ENCODE measurements around the gene ERG. TPM values are rescaled to one million over a fixed set of nuclear protein-coding genes. Genes with fewer than 3 reads are reported as not detected.
A peak's percentile ranks its signal among the peaks of the same experiment; 100 is the strongest.

Gene ERG
- total RNA-seq, 1 donor from 2014 or later = 4.0 TPM

DNA sequence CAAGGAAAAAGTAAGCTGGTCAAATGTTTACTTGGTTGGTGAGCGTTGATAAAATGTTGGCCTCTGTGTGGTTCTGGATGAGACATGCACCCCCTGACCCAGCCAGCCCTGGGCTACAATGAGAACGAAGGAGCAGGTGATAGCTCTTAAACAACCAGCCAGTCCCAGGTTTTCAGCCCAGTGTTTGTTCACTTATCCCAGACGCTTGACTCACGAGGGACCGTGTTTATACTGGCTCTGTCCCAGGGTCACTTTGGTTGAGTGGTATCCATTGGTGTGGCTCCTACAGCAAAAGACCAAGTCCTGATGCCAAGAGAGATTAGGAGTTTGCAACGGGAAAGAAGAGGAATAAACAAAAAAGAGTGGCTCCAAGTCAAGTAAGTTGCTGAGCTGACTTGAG, 154.6 kb downstream of the ERG start:
- DNase-seq (ENCODE audit: low spot score) (peak; percentile 82), ATAC-seq (peak; percentile 96)

DNA sequence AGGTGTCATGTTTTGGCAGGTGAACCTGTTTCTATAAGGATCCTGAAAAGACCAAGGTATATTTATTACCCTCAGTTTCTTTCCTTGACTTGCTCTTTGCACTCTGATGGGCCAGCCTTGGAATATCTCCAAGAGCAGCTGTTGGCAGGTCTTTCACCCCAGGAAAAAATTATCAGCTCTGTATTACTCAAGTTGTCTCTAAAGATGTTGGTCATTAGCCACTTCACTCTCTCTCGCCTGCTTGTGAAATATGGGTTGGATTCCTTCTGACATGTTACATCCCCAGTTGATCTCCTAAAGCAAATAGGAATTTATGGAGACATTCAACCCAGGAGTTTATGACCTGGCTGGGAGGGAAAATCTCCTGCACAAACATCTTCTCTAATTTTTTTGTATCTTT, 155.5 kb downstream of the ERG start:
- DNase-seq (ENCODE audit: low spot score) = no peak
- no peak for ATAC-seq

DNA sequence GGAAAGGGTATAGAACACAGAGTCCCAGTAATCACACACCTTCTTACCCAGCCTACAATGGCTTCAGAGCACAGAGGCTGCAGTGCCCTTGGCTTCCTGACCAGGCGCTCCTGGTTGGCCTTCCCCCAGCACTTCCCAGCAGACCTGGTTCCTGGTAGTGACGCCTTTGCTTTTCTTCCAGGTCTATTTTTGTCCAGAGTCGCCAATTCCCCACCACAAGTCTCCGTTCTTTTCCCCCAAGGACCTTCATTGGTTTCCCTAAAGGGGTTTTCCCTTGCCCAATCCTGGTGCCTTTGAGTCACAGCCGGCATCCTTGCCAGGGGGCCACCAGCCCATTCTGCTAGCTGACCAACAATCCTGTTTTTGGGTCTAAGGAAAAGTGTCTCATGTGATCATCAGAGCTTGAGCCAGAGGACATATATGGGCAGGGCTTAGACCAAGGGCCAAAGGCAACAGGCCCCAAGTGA, 156.7 kb downstream of the ERG start:
- ATAC-seq (no peak), DNase-seq (ENCODE audit: low spot score) (no peak)

DNA sequence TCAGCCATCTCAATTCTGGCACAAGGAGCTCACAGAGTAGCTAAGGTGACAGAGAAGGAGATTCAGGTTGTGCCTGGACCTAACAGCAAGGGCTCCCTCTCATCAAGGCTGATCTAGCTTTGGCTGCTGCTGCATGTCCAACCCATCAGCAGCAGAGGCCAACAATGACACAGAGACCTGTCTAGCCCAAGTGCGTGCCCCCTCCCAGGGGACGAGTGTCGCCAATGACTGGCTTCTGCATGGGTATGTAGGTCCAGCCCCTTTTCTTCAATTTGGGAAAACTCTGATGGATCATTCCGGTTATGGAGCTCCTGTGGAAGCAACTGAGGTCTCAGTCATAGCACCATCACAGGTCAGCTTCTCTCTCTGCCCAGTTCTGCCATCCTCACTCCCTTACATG, 158.1 kb downstream of the ERG start:
- DNase-seq (ENCODE audit: low spot score) (peak; percentile 28), ATAC-seq (no peak)

DNA sequence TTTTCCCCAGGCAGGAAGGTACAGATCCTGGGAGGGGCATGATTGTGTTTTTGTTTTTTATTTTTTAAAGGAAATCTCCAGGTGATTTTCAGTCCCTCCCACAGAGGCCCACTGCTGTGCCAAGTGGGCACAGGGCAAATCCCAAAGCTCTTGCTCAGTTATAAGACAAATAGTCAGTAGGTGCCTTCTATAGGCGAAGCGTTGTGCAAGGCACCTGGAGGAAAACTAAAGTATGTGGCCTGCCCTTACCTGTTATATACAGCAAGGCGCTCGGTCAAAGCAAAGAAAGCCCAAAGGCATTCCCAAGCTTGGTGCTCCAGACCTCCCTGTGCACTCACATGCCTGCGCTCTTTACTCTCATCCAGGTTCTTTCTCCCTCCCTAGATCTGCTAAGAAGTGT, 160.5 kb downstream of the ERG start:
- peak; percentile 26 for DNase-seq (ENCODE audit: low spot score)
- ATAC-seq = no peak

DNA sequence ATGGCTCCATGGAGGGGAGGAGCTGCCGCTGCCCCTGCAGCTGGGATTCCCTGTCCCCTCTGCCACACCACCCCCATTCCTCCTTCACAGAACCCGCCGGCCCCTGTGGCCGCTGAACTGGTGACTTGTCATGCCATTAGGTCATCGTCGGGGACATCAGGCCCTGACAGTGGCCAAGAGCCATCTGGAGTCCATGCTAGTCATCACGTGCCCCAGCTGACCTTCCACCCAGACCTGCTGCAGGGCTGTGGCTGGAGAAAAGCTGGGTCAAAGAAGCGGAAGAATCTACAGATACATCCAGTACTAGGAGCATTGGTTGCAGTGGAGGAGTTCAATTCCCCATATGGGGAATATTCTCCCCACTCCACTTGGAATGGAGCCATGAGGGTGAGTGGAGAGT, 163.4 kb downstream of the ERG start:
- ATAC-seq (peak; percentile 90), DNase-seq (ENCODE audit: low spot score) (peak; percentile 91)

DNA sequence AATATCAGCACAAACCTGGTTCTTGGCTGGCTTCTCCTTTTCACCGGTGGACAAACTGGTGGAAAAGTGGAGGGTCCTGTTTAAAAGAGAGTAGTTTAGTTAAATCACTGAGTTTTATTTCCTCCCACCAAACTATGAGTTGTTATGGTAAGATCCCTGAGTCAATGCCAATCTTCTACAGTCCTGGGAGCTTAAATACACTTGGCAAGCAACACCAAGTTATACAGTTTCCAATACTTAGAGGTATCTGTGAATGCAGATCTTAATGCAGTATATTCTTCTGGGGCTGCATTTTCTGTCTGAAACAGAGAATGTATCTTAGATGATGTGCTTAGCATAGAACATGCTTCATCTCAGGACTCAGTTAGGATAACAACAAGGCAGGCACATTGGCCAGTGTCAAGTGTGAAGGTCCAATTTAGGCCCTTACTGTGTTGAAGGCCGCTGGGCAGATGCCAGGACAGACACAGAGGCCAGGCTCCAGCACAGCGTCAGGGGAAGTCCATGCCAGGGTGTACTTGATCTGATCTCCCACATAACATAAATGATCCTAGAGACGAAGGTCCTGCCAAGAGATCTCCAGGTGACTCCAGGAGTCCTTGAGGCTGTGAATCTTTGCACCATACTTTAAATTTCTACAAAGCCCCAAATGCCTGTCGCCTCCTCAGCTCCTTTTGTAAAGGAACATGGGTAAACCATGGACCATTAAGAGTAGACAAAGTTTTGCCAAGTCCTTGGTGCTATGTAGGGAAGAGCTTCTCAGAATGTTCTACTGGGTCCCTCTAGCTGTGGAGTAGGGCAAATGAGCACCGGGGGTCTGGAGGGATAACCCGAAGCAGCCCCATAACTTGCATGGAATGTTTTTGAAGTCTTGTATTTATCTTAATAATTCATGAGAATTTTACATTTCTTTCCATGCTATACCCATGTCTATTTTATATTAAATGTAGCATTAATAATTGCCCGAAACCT, 164.7 kb downstream of the ERG start:
- DNase-seq (ENCODE audit: low spot score) = peak; percentile 85
- peak; percentile 83 for ATAC-seq

DNA sequence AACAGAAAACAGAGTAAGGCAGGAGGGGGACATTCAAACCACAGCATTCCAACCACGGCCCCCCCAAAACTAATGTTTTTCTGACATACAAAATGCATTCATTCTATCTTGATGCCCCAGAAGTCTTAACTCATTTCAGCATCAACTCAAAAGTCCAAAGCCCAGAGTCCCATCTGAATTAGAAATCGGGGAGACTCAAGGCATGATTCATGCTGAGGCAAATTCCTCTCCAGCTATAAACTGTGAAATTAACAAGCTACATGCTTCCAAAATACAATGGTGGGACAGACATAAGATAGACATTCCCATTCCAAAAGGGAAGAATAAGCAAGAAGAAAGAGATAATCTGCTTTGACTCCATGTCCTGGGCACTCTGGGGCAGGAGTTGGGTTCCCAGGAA, 167.6 kb downstream of the ERG start:
- DNase-seq (ENCODE audit: low spot score) (no peak), ATAC-seq (no peak)

Other genes starting within 250 kb of the ERG start
- gene KCNJ15, start 241.5 kb downstream of the ERG start, total RNA-seq = 1.8 TPM